Skeletal muscle tissue (tissue), 4 donors: ENCODE measurements around the gene BRAT1. TPM values are rescaled to one million over a fixed set of nuclear protein-coding genes. Genes with fewer than 3 reads are reported as not detected.

ENCODE experiments used
- H3K27ac ChIP-seq: one replicate; pipeline ENCODE4 v1.7.0; 2013; ENCODE audit warnings: mild to moderate bottlenecking, low read depth, low read length, inconsistent platforms
- H3K27me3 ChIP-seq, 3 donors: one replicate each; pipeline ENCODE4 v1.7.0; 2013; ENCODE audit warnings: low read length in 3 of 3; ENCODE audit not compliant: control insufficient read depth in 3 of 3, insufficient read depth in 3 of 3
- H3K36me3 ChIP-seq, 3 donors: one replicate each; pipeline ENCODE4 v1.7.0; 2013; ENCODE audit warnings: low read length in 3 of 3; ENCODE audit not compliant: control insufficient read depth in 3 of 3, insufficient read depth in 3 of 3
- H3K4me1 ChIP-seq, 3 donors: one replicate each; pipeline ENCODE4 v1.7.0; 2013; ENCODE audit warnings: low read length in 3 of 3, mild to moderate bottlenecking in 3 of 3; ENCODE audit not compliant: control insufficient read depth in 3 of 3, insufficient read depth in 3 of 3
- H3K4me3 ChIP-seq, 3 donors: one replicate each; pipeline ENCODE4 v1.7.0; 2013; ENCODE audit warnings: low read length in 3 of 3
- H3K9ac ChIP-seq, 3 donors: one replicate each; pipeline ENCODE4 v1.7.0; 2013; ENCODE audit warnings: low read length in 3 of 3, mild to moderate bottlenecking in 3 of 3, moderate library complexity in 2 of 3, low read depth in 1 of 3
- H3K9me3 ChIP-seq, 3 donors: one replicate each; pipeline ENCODE4 v1.7.0; 2013; ENCODE audit warnings: low read length in 3 of 3; ENCODE audit not compliant: control insufficient read depth in 3 of 3
- total RNA-seq: library from RNA; depleted of rRNA; stranded (reverse); fragments of >200 nt; gene quantifications from one replicate; pipeline ENCODE4 v1.2.3, GENCODE V29; 2014
- donor health status: Osteomylitis.

Gene BRAT1
- total RNA-seq, 1 donor from 2014 or later = 18.3 TPM

- Histone ChIP-seq H3K9me3 (no peaks in the 10 kb centered on the region), H3K4me3 (no peak overlapping the region), H3K27ac (peak overlapping the region; percentile 7), H3K27me3 (peaks cover 8 to 34% (median 23%) of the 10 kb centered on the region in 3 donors), H3K36me3 (no peaks in the 10 kb centered on the region), H3K9ac (no peak overlapping the region), H3K4me1 (peaks cover 31 to 49% (median 47%) of the 10 kb centered on the region in 3 donors)
Observed at GRCh38 chr7:2511769-2512168, 43.6 kb downstream of the BRAT1 start.

GRCh38 chr7:2510909-2511768 is 44.2 kb downstream of the BRAT1 start:
- Histone ChIP-seq H3K27me3 (peaks cover 8 to 36% (median 23%) of the 10 kb centered on the region in 3 donors), H3K4me1 (peaks cover 31 to 49% (median 47%) of the 10 kb centered on the region in 3 donors), H3K27ac (peak overlapping the region; percentile 7), H3K9me3 (no peaks in the 10 kb centered on the region), H3K9ac (no peak overlapping the region), H3K4me3 (no peak overlapping the region), H3K36me3 (no peaks in the 10 kb centered on the region)

- no peak overlapping the region for H3K4me3 ChIP-seq
- H3K36me3 ChIP-seq = no peaks in the 10 kb centered on the region
- H3K9me3 ChIP-seq = no peaks in the 10 kb centered on the region
- no peak overlapping the region for H3K27ac ChIP-seq
- H3K4me1 ChIP-seq = peaks cover 31 to 49% (median 47%) of the 10 kb centered on the region in 3 donors
- H3K27me3 ChIP-seq = peaks cover 8 to 36% (median 23%) of the 10 kb centered on the region in 3 donors
- peak overlapping the region in 1 of 3 donors; percentile 8 for H3K9ac ChIP-seq
Observed at GRCh38 chr7:2510130-2510776, 45.1 kb downstream of the BRAT1 start.

- peaks cover 31 to 49% (median 47%) of the 10 kb centered on the region in 3 donors for H3K4me1 ChIP-seq
- H3K27me3 ChIP-seq = peaks cover 8 to 36% (median 23%) of the 10 kb centered on the region in 3 donors
- no peak overlapping the region for H3K4me3 ChIP-seq
- H3K36me3 ChIP-seq = no peaks in the 10 kb centered on the region
- H3K27ac ChIP-seq = no peak overlapping the region
- H3K9ac ChIP-seq = peak overlapping the region in 1 of 3 donors; percentile 66
- no peaks in the 10 kb centered on the region for H3K9me3 ChIP-seq
Observed at GRCh38 chr7:2509298-2509906, 45.9 kb downstream of the BRAT1 start.

- no peaks in the 10 kb centered on the region for H3K9me3 ChIP-seq
- H3K4me1 ChIP-seq = peaks cover 31 to 49% (median 47%) of the 10 kb centered on the region in 3 donors
- H3K27ac ChIP-seq = no peak overlapping the region
- H3K27me3 ChIP-seq = peaks cover 5 to 39% (median 19%) of the 10 kb centered on the region in 3 donors
- H3K4me3 ChIP-seq = peak overlapping the region; percentile 26 to 67 (median 46)
- peak overlapping the region in 2 of 3 donors; percentile 23 to 66 for H3K9ac ChIP-seq
- H3K36me3 ChIP-seq = no peaks in the 10 kb centered on the region
Observed at GRCh38 chr7:2508327-2509215, 46.8 kb downstream of the BRAT1 start.

- Histone ChIP-seq H3K27me3 (peaks cover 4 to 38% (median 13%) of the 10 kb centered on the region in 3 donors), H3K36me3 (no peaks in the 10 kb centered on the region), H3K9me3 (no peaks in the 10 kb centered on the region), H3K4me3 (peak overlapping the region; percentile 26 to 67 (median 46)), H3K27ac (no peak overlapping the region), H3K4me1 (peaks cover 34 to 52% (median 51%) of the 10 kb centered on the region in 3 donors), H3K9ac (peak overlapping the region in 2 of 3 donors; percentile 23 to 66)
Observed at GRCh38 chr7:2507917-2508306, 47.4 kb downstream of the BRAT1 start.

GRCh38 chr7:2507208-2507916 is 48.0 kb downstream of the BRAT1 start:
- Histone ChIP-seq H3K27me3 (peaks cover 4 to 37% (median 11%) of the 10 kb centered on the region in 3 donors), H3K36me3 (no peaks in the 10 kb centered on the region), H3K9ac (peak overlapping the region in 1 of 3 donors; percentile 66), H3K4me3 (no peak overlapping the region), H3K27ac (no peak overlapping the region), H3K9me3 (no peaks in the 10 kb centered on the region), H3K4me1 (peaks cover 30 to 47% (median 46%) of the 10 kb centered on the region in 3 donors)

- Histone ChIP-seq H3K4me1 (peaks cover 26 to 35% (median 31%) of the 10 kb centered on the region in 3 donors), H3K9ac (no peak overlapping the region), H3K9me3 (no peaks in the 10 kb centered on the region), H3K27me3 (peaks cover 4 to 35% (median 10%) of the 10 kb centered on the region in 3 donors), H3K27ac (no peak overlapping the region), H3K4me3 (no peak overlapping the region), H3K36me3 (no peaks in the 10 kb centered on the region)
Observed at GRCh38 chr7:2505401-2505800, 49.9 kb downstream of the BRAT1 start.
